Mucosa of descending colon (tissue), 3 donors: ENCODE measurements around the gene SULT4A1. TPM values are rescaled to one million over a fixed set of nuclear protein-coding genes. Genes with fewer than 3 reads are reported as not detected.

Experiments used
- ATAC-seq: fragments of 200-7000 bp; cut with Tn5 transposase; one replicate; pipeline ENCODE4 v1.9.1; 2020; ENCODE audit warnings: mild to moderate bottlenecking, moderate library complexity
- DNase-seq, 3 donors: peaks; one replicate each; pipeline ENCODE4 v3.0.0-alpha.2; 2020
- H3K36me3 ChIP-seq: fragments of 200-600 bp; one replicate; pipeline ENCODE4 v1.8.0; 2021; ENCODE audit warnings: low read depth, mild to moderate bottlenecking
- H3K4me1 ChIP-seq: fragments of 200-600 bp; one replicate; pipeline ENCODE4 v1.8.0; 2021; ENCODE audit warnings: low read depth, mild to moderate bottlenecking
- H3K4me3 ChIP-seq: fragments of 200-600 bp; one replicate; pipeline ENCODE4 v1.8.0; 2021; ENCODE audit warnings: mild to moderate bottlenecking
- H3K9me3 ChIP-seq: fragments of 200-600 bp; one replicate; pipeline ENCODE4 v1.8.0; 2021; ENCODE audit warnings: mild to moderate bottlenecking
- CTCF ChIP-seq: fragments of 200-600 bp; IDR thresholded peaks from one replicate; pipeline ENCODE4 v1.8.0; 2022; ENCODE audit warnings: antibody characterized with exemption, mild to moderate bottlenecking
- intact Hi-C, 2 donors: fragments of 100-400 bp; cut with DNase I in 1 of 2; cut with micrococcal nuclease in 1 of 2; formaldehyde crosslinking; loops; one replicate each; pipeline versions ENCODE4 v1.11.0 to v1.11.1; 2022; cut with DNase I, micrococcal nuclease
- total RNA-seq, 3 donors: library from RNA; stranded (reverse); fragmentation: NEBNext Ultra II Directional in 2 of 3; extraction: Animal tissue kit (Norgen Biotek cat#: 25700) in 2 of 3; gene quantifications; one replicate each; pipeline versions ENCODE4 v1.2.1 to v1.2.4, GENCODE V29; 2021 to 2023
- donor health status: DM: no; HTN: no; CAD: no; lungs with moderate emphysema.
- donor health status: DM: no; HTN: no; CAD: no.
- donor health status: DM: no; HTN: yes; CAD: no.

Gene SULT4A1
- total RNA-seq, 3 donors from 2014 or later = 0.34 to 4.1 TPM; not detected in 1

- H3K4me3 ChIP-seq = no peak overlapping the region
- no peak for ATAC-seq
- intact Hi-C loops = no loop called here
- no peaks in the 10 kb centered on the region for H3K4me1 ChIP-seq
- TF ChIP-seq CTCF = no peak
- no peaks in the 10 kb centered on the region for H3K36me3 ChIP-seq
- no peak for DNase-seq
- H3K9me3 ChIP-seq = no peaks in the 10 kb centered on the region
Observed at GRCh38 chr22:43829904-43830851, 32.1 kb downstream of the SULT4A1 start.

- H3K4me1 ChIP-seq = no peaks in the 10 kb centered on the region
- DNase-seq (peak in 1 of 3 donors; percentile 16), ATAC-seq (peak; percentile 8)
- intact Hi-C loops = no loop called here
- H3K36me3 ChIP-seq = no peaks in the 10 kb centered on the region
- no peak overlapping the region for H3K4me3 ChIP-seq
- no peak for TF ChIP-seq CTCF
- H3K9me3 ChIP-seq = no peaks in the 10 kb centered on the region
Observed at GRCh38 chr22:43828998-43829782, 33.1 kb downstream of the SULT4A1 start.

- DNase-seq = no peak
- no peak for ATAC-seq
- intact Hi-C loops = no loop called here
Observed at GRCh38 chr22:43828725-43828997, 33.7 kb downstream of the SULT4A1 start.

DNA sequence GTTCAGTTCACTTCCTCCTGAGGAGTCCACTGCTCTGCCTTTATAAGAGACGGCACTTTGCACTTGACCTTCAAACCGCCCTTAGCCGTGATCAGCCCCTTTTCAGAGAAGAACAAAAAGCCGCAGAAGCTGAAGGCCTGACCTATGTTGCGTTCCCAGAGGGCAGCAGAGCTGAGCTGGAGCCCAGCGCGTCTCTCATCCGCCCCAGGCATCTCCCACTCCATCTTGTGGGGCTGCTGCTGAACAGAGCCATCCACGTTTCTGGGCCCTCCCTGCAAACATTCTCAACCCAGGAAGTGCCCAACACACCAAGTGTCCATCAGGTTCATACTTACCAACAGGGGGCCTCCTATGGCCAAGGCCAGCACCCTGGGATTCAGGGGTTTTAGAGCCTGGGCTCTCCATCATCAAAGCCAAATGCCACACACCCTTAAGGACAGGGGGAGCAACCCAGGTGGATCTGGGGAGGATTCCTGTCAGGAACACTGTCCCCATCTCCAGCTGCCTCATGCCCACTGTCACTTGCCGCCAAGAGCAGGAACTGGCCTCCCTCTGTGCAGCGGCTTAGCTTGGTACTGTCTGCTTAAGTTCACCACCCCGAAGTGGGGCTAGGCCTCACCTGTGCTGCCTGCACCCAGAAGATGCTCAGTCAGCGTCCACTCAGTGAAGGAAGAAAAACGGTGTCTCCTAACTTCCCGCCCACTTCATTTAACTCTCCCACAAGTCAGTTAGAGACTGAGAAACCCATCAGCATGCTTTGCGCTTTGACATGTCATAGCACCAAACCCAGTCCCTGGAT is 34.2 kb downstream of the SULT4A1 start:
- H3K4me1 ChIP-seq = no peaks in the 10 kb centered on the region
- intact Hi-C loops = no loop called here
- H3K4me3 ChIP-seq = no peak overlapping the region
- no peak for TF ChIP-seq CTCF
- no peaks in the 10 kb centered on the region for H3K36me3 ChIP-seq
- DNase-seq (no peak), ATAC-seq (no peak)
- H3K9me3 ChIP-seq = no peaks in the 10 kb centered on the region

More at GRCh38 chr22:43828725-43828997, 33.7 kb downstream of the SULT4A1 start:
- Histone ChIP-seq H3K4me3 (no peak overlapping the region), H3K9me3 (no peaks in the 10 kb centered on the region), H3K36me3 (no peaks in the 10 kb centered on the region), H3K4me1 (no peaks in the 10 kb centered on the region)
- no peak for TF ChIP-seq CTCF

GRCh38 chr22:43827003-43827735 is 35.1 kb downstream of the SULT4A1 start:
- intact Hi-C loops = no loop called here
- Histone ChIP-seq H3K4me1 (no peaks in the 10 kb centered on the region), H3K4me3 (no peak overlapping the region), H3K9me3 (no peaks in the 10 kb centered on the region), H3K36me3 (no peaks in the 10 kb centered on the region)
- no peak for TF ChIP-seq CTCF
- ATAC-seq (no peak), DNase-seq (no peak)
